Glomerular endothelial cell (primary cell): ENCODE measurements around the gene CNOT4. TPM values are rescaled to one million over a fixed set of nuclear protein-coding genes. Genes with fewer than 3 reads are reported as not detected.
"Not testable (repeated sequence)": the region's sequence is repeated elsewhere in the genome, so short reads cannot be mapped to it uniquely, and the experiment has no call there.

Source experiments
- DNase-seq: peaks from one replicate; pipeline ENCODE4 v3.0.0-alpha.2; 2011; ENCODE audit warnings: low read depth, low spot score; ENCODE audit errors: extremely low read depth
- total RNA-seq: library from RNA; depleted of rRNA; stranded (reverse); fragments of >200 nt; gene quantifications from 2 replicates; pipeline ENCODE4 v1.2.3, GENCODE V29; 2015

The CNOT4 gene
- total RNA-seq, 1 donor from 2014 or later, result 16.0 TPM

DNA sequence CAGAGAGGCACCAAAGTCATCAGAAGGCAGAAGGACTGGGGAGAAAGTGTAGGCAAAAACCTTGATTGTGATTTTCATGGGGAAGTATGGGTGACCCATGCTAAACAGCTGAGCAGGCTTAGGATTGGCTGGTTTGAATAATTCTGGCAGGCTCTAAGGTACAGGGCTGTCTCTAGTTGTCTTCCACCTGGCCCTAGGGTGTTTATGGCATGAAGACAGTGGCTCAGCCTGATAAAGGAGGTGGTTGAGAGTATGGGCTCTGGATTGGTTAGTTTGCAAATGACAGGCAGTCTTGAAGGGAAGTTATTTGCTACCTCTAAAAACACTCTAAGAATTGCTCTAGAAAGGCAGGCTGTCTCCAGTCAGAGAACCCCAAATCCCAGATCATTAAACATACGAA is 176.0 kb downstream of the CNOT4 start:
- no peak for DNase-seq

DNA sequence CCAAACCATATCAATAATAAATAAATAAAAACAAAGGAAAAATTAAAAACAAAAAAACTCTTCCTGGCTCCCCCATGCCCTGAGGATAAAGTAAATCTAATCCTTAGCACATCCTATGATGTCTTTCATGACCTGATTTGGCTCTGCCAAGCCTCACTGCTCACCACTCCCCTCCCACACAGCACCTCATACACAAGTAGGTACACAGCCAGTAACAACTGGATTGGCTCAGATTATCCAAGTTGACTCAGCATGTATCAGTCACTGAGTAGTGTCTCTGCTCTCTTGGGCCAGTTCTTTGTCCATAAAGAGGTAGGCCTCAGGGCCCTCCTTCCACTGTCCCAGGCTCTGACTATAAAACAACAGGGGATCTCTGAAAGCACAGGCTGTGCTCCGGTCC is 176.7 kb downstream of the CNOT4 start:
- no peak for DNase-seq

DNA sequence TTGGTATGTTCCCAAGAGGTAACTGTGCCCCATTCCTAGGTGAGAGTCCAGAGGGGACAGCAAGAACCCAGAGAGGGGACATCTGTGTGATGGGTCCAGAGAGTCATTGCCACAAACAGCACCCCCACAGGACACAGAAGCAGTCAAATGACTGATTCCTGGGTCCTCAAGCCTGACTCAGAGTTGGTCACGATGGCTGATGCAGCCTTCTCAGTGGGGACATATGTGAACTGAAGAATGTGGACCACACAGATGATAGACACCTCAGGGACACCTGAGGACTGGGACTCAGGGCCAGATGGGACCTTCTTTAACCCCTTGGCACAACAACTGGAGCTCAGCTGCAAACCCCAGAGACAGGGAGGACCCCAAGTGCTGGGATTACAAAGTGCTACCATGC is 179.8 kb downstream of the CNOT4 start:
- DNase-seq, result no peak

DNA sequence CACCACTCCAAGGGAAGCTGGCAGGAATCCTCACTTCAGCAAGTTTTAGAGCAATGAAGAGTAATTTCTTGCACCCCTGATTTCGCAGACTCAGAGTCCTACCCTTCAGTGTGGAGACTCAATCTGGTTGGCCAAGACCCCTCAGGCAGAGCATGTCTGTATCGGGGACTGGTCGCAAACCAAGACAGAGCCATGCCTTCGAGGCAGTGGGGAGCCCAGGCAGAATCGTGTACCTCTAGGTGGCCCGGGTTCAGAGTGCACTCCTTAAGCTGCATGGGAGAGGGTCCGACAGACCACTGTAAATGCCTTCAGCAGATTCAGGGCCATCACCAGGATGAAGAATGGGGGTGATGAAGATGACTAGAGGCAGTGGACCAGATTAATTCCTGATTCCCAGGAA is 181.4 kb downstream of the CNOT4 start:
- DNase-seq, result no peak

DNA sequence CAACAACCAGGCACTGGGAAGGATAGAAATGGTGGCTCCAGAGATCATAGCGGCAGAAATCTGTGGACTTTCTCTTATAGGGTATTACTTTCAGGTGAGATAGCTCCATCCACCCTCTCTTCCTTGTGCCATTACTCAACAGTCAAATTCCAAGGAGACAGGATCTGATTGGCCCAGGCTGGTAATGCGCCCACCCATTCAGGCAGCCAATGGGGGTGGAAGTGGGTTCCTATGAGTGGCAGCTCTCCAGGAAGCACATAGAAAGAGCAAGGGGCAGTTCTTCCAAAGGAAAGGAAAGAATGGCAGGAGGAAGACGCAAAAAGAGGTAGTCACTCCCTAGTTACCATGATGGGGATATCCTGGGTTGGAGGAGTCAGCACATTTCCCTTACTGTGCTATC is 181.8 kb downstream of the CNOT4 start:
- no peak for DNase-seq

DNA sequence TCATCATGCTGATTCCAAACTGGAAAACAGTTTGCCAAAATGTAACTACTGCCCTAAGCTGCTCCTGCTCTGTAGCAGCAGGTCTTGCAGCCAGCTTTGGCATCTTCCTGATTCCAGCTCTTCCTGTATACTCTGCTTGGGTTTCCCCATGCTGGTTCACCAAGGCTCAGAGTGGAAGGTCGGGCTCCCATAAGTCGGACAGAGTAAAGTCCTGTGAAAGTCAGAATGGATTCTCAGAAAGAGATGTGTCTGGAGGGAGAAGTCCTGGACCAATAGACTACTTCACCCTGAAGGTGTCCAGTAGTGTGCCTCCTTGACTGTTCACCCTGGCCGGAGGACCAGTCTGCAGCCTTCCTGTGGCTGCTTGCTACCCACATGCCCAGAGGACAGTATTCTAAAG is 182.4 kb downstream of the CNOT4 start:
- DNase-seq, result no peak

DNA sequence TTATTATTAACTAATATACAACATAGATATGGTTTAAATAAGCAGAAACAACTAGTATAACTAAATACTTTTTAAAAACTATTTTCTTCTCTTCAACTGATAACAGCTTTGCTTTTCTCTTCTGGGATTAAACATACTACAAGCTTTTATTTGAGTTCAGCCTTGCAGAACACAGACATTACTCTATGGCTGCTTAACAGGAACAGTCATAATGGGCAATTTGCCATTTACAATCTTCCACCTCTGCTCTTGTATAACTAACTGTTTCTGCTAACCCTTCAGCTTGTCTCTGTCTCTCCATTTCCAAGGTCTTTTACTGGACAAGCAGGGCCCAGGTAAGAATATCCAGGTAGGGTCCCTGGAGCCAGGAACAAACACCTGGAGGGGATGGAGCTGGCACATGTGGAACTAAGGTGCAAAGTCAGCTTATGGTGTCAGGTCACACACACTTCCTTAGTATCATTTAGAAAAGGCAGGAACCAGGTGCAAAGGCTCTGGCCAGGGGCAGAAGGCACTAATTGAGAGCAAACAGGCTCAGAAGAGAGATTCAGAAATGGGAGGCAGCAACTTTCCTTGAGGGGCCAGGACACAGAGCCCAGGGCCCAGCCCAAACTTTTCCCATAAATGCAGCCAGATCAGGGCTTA is 183.1 kb downstream of the CNOT4 start:
- DNase-seq, result no peak

DNA sequence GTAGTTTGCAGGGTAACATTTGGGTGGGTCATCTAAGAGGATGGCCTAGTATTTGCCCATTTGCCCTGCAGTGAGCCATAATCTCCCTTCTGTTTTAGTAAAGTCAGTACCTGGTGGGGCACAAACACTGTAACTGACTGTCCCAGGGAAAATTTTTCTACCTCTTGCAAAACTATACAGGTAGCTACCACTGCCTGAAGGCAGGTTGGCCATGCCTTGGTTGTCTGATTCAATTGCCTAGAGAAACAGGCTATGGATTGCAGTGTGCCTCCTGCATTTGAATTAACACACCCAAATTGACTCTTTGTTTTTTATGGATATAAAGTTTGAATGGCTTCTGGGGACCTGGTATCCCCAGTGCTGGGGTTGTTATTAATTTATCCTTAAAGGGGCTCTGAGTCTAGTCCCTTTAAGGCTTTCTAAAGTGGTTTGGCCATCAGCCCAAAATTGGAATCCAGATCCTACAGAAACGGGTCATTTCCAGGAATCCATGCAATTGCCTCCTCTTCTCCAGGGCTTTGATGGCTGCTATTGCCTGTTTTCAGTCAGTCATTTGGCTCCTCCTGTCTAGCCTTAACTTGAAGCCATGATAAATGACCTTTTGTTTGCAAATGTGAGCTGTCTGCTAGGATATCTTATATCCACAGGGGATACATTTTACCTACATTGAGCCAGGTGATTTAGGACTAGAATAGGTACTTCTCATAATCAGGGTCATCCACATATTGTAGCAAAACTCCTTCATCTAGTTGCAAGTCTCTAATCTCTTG is 187.1 kb downstream of the CNOT4 start:
- DNase-seq, result no peak

DNA sequence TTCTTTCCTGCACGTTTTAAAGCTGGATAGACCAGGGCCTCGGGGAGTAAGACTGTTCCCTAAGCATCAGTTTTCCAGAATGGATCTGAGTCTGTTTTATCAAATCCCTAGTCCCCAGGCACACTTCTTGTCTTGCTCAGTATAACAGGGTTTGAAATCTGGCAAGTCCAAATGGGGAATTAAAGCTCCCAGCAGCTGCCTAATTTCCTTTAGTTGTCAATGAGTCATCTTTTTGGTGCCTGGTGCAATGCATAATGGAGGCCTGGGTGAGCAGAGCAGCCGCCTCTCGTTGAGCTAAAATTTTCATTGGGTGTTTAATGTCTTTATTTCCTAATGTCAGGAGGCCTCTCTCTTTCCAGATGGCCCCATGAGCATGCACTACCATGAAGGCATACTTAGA is 188.3 kb downstream of the CNOT4 start:
- no peak for DNase-seq

DNA sequence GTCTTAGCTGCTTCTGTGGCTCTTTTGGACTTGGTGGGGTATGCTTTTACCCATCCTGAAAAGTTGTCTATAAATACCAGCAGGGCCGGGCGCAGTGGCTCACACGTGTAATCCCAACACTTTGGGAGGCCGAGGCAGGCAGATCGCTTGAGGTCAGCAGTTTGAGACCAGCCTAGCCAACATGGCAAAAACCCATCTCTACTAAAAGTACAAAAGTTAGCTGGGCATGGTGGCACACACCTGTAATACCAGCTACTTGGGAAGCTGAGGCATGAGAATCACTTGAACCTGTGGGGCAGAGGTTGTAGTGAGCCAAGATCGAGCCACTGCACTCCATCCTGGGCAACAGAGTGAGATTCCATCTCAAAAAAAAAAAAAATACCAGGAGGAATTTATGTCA is 188.9 kb downstream of the CNOT4 start:
- not testable (repeated sequence) for DNase-seq

DNA sequence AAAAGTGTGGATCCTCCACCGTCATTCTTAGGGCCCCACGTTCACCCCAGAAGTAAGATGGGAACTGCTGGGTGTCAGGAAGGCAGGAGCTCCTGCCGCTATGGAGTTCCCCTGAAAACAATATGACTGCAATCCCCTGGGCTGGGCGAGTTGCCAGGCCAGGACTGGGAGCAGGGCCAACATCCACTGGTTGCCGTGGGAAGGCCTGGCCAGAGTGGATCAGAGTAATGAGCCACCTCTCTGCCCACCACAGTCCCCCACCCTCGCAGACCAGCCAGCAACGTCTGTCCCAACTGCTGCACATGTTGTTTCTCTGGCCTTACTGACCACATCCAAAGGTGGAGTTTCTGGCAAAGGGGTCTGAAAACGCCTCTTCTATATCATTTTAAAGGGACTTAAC is 189.6 kb downstream of the CNOT4 start:
- peak; percentile 54 for DNase-seq

DNA sequence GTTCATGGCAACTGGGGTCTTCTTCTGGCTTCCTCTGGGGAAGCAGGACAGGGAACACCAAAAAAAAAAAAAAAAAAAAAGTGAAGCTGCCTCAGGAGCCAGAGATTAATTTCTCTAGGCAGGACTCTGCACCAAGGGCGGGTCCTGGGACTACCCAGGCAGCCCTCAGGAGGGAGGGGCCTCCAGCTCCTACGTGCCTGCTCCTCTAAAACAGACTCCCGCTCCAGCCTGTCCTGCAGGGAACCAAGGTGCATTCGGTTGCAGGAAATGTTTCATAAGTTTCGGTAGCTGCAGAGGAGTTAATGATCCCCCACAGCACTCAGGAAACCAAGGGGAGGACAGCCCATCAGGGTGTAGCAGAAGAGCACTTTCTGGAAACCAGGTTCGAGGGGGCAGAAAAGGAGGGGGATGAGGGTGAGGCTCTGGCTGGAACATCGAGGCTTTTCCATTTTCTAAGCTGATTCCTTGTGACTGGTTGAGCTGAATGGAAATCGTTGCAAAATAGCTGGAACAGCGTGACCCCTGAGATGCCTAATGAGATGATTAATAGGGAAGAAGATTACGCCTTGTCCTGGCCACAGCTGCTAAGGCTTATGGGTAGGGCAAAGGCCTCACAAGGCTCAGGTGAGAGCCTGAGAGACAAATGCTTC is 192.1 kb downstream of the CNOT4 start:
- DNase-seq, result no peak

DNA sequence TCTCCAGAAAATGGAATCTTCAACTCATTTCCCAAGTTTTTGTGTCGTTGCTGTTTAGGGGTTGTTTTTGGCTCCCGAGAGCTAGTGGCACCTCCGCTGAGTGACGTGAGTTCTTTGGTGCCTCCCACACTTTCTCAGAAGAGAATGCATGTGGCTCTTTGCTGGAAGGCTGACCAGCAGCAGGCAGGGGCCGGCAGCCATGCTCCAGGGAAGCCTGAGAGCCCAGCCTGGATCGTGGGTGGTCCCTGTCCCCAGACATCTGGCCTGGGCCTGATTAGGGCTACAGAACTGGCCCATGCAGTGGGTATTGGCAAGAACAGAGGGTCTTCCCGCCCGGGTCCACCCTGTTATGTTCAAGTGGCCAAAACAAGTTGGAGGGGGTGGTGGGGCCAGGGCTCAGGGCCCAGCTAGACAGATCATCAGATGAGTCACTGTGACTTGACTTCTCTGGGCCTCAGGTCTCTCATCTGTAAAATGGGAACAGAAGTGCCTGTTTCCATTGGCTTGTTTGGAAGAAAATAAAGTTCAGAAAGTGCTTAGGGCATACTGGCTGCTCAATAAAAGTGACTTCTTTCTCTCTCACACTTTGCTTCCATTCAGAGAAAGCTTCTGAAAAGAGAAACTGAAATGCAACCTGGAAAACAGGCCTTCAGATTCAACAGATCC is 193.1 kb downstream of the CNOT4 start:
- DNase-seq, result no peak

DNA sequence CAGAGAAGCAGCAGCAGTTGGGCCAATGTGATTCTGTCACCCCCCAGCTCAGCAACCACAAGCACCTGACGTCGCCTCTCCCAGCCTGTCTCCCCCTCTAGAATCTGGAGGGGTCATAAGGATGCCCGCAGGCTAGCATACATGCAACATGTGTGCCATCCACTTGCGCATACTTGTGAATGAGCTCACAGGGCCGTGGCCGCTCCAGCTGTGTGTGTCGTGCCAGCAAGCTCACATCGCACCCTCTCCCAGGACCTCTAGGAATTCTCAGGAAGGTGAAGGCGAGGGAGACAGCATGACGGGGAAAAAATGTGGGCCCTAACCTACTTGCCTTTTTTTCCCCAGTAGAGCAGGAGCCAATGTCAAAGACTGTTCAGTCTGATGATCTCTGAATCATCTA is 195.9 kb downstream of the CNOT4 start:
- DNase-seq, result no peak

Other genes starting within 250 kb of the CNOT4 start
- gene NUP205, start 47.8 kb upstream of the CNOT4 start, total RNA-seq, result 44.1 and 52.1 TPM in 2 replicates
- gene STMP1, start 152.4 kb upstream of the CNOT4 start, total RNA-seq, result 17.7 and 22.1 TPM in 2 replicates
- gene SLC13A4, start 218.1 kb upstream of the CNOT4 start, total RNA-seq, result not detected in 2 replicates
- not detected in 2 replicates for gene FAM180A, start 238.7 kb upstream of the CNOT4 start, total RNA-seq